GM13977 (cell line): ENCODE results near the gene FBXW8.

Experiments
- DNase-seq: peaks from one replicate; pipeline ENCODE4 v3.0.0; 2012; ENCODE audit warnings: low spot score
- CTCF ChIP-seq: IDR thresholded peaks from 2 replicates; pipeline ENCODE4 v1.5.1; 2012; ENCODE audit warnings: mild to moderate bottlenecking, control low read depth; ENCODE audit not compliant: insufficient read depth; ENCODE audit errors: extremely low read depth, missing control alignments
- in situ Hi-C: fragments of 300-500 bp; cut with MboI; formaldehyde crosslinking; loops from one replicate; pipeline ENCODE4 v1.12.0; 2022; ENCODE audit warnings: low sequenced_read_pairs, low pct_unique_long_range_greater_than_20kb, mixed read lengths, inconsistent platforms; ENCODE audit not compliant: unreplicated experiment

Gene FBXW8

GRCh38 chr12:117018276-117018675 is 107.5 kb downstream of the FBXW8 start:
- in situ Hi-C loops: no loop called here
- DNase-seq: no peak

GRCh38 chr12:117018685-117019084 is 107.9 kb downstream of the FBXW8 start:
- DNase-seq: no peak
- in situ Hi-C loops: no loop called here
- TF ChIP-seq CTCF: no peak

More at GRCh38 chr12:117018276-117018675, 107.5 kb downstream of the FBXW8 start:
- no peak for TF ChIP-seq CTCF

- in situ Hi-C loops: loop anchor here (10.0 kb wide), 1 partner anchor 95 kb away; no protein-coding TSS in a partner anchor
- no peak for TF ChIP-seq CTCF
- no peak for DNase-seq
Measured at GRCh38 chr12:117019866-117020265, 109.1 kb downstream of the FBXW8 start.

- in situ Hi-C loops: loop anchor here (10.0 kb wide), 1 partner anchor 94 kb away; no protein-coding TSS in a partner anchor
- no peak for TF ChIP-seq CTCF
- no peak for DNase-seq
Measured at GRCh38 chr12:117020536-117021220, 109.9 kb downstream of the FBXW8 start.

GRCh38 chr12:117022465-117022864 is 111.7 kb downstream of the FBXW8 start:
- no peak for TF ChIP-seq CTCF
- DNase-seq: no peak
- in situ Hi-C loops: loop anchor here (10.0 kb wide), 1 partner anchor 92 kb away; no protein-coding TSS in a partner anchor

GRCh38 chr12:117023998-117024960 is 113.5 kb downstream of the FBXW8 start:
- no peak for DNase-seq
- no peak for TF ChIP-seq CTCF
- in situ Hi-C loops: loop anchor here (10.0 kb wide), 1 partner anchor 91 kb away; no protein-coding TSS in a partner anchor
